ENCODE measurements around the gene OGFOD3.

GRCh38 chr17:82399601-82400101, 18.7 kb downstream of the OGFOD3 start:
- TF ChIP-seq EZH2 (IDR thresholded peaks at IDR 0.05; ENCODE audit: insufficient read depth, poor library complexity, severe bottlenecking) (no peak), EZH2phosphoT487 (IDR thresholded peaks at IDR 0.05; ENCODE audit: insufficient read depth, low read depth) (no peak)

All from GM23248 (cell line).